Endothelial cell of umbilical vein (primary cell): ENCODE data around the gene UBE2L6. TPM values are rescaled to one million over a fixed set of nuclear protein-coding genes. Genes with fewer than 3 reads are reported as not detected.

Source experiments
- BruUV-seq: library from RNA; stranded (reverse); fragments of 400-500 nt; replicated peaks from 2 replicates; lab custom pipeline; 2021; lab: Mats Ljungman, UMichigan
- CTCF ChIA-PET: fragments of 300-600, 350-600 bp; sonication (Branson Sonifier 250); formaldehyde crosslinking; loops from one replicate; lab custom pipeline; 2021; ENCODE audit warnings: antibody characterized with exemption, inconsistent platforms; lab: Charles Lee
- POLR2A ChIA-PET: fragments of 300-600, 350-600 bp; sonication (Branson Sonifier 250); formaldehyde crosslinking; loops from one replicate; lab custom pipeline; 2021; ENCODE audit warnings: antibody characterized with exemption, inconsistent platforms; lab: Charles Lee
- DNase-seq: peaks from one replicate; pipeline ENCODE4 v3.0.0-alpha.2; 2011; ENCODE audit warnings: low read depth, low spot score
- FAIRE-seq: peaks from 2 replicates; lab custom pipeline; 2011; peaks lifted over from hg19 to GRCh38; lab: Jason Lieb, UNC
- H2AFZ ChIP-seq: 2 replicates; pipeline ENCODE4 v1.6.0; 2012; ENCODE audit warnings: low read depth, low read length, control low read depth, inconsistent platforms
- H3K27ac ChIP-seq: 2 replicates; pipeline ENCODE4 v1.5.1; 2011; ENCODE audit warnings: low read depth, mild to moderate bottlenecking, control low read depth, low read length, moderate library complexity; ENCODE audit not compliant: insufficient read depth
- H3K27me3 ChIP-seq, 2 experiments: 2 replicates each; pipeline versions ENCODE4 v1.6.0 to v1.6.1; 2011; ENCODE audit warnings: low read length in 2 of 2, mixed read lengths in 1 of 2; ENCODE audit not compliant: control insufficient read depth in 2 of 2, insufficient read depth in 2 of 2
- H3K36me3 ChIP-seq, 2 experiments: 2 replicates in 1 of 2; 3 replicates in 1 of 2; pipeline ENCODE4 v1.5.1; 2011; ENCODE audit warnings: low read length in 2 of 2, mild to moderate bottlenecking in 1 of 2, moderate library complexity in 1 of 2; ENCODE audit not compliant: control insufficient read depth in 2 of 2, insufficient read depth in 2 of 2; ENCODE audit errors: extremely low read depth in 1 of 2
- H3K4me1 ChIP-seq: 3 replicates; pipeline ENCODE4 v1.5.1; 2011; ENCODE audit warnings: mild to moderate bottlenecking, low read length; ENCODE audit not compliant: control insufficient read depth, insufficient read depth; ENCODE audit errors: extremely low read depth
- H3K4me2 ChIP-seq: 2 replicates; pipeline ENCODE4 v1.6.1; 2011; ENCODE audit warnings: low read length, control low read depth, mixed read lengths; ENCODE audit not compliant: insufficient read depth
- H3K4me3 ChIP-seq, 3 experiments: fragments of 200-600 bp in 1 of 3; sonication (generic), shearing (Covaris generic) in 1 of 3; replicated peaks in 1 of 3; 2 replicates each; pipeline ENCODE4 v1.5.1; 2011 to 2016; ENCODE audit warnings: control low read depth in 3 of 3, low read length in 3 of 3, mild to moderate bottlenecking in 2 of 3, inconsistent platforms in 1 of 3, low read depth in 1 of 3, moderate library complexity in 1 of 3; ENCODE audit not compliant: insufficient read depth in 1 of 3
- H3K79me2 ChIP-seq: 2 replicates; pipeline ENCODE4 v1.6.0; 2012; ENCODE audit warnings: low read length, inconsistent platforms; ENCODE audit not compliant: control insufficient read depth, insufficient read depth
- H3K9ac ChIP-seq: replicated peaks from 2 replicates; pipeline ENCODE3; 2011; ENCODE audit warnings: low read length, control low read depth; ENCODE audit not compliant: insufficient read depth; ENCODE audit errors: extremely low read depth
- H3K9me1 ChIP-seq: replicated peaks from 3 replicates; pipeline ENCODE4 v1.6.0; 2011; ENCODE audit warnings: mild to moderate bottlenecking, low read length; ENCODE audit not compliant: control insufficient read depth, insufficient read depth; ENCODE audit errors: extremely low read depth
- H3K9me3 ChIP-seq: replicated peaks from 2 replicates; pipeline ENCODE4 v1.5.1; 2012; ENCODE audit warnings: low read length, inconsistent platforms; ENCODE audit not compliant: control insufficient read depth, insufficient read depth
- H4K20me1 ChIP-seq: replicated peaks from 2 replicates; pipeline ENCODE3; 2011; ENCODE audit warnings: mild to moderate bottlenecking, low read length; ENCODE audit not compliant: control insufficient read depth, insufficient read depth; ENCODE audit errors: extremely low read depth
- EZH2 ChIP-seq: IDR thresholded peaks from 2 replicates; pipeline ENCODE4 v1.6.1; 2012; ENCODE audit warnings: borderline replicate concordance, low read depth, mild to moderate bottlenecking, moderate library complexity, low read length, inconsistent platforms; ENCODE audit not compliant: severe bottlenecking
- FOS ChIP-seq: IDR thresholded peaks from 2 replicates; pipeline ENCODE4 v1.6.1; 2011; ENCODE audit warnings: mild to moderate bottlenecking, low read length, moderate library complexity, borderline replicate concordance; ENCODE audit not compliant: insufficient read depth
- GATA2 ChIP-seq: IDR thresholded peaks from 2 replicates; pipeline ENCODE4 v1.7.0; 2011; ENCODE audit warnings: low read depth, mild to moderate bottlenecking, moderate library complexity, mixed read lengths, low read length; ENCODE audit not compliant: insufficient read length, insufficient read depth
- JUN ChIP-seq: IDR thresholded peaks from 2 replicates; pipeline ENCODE4 v1.6.1; 2011; ENCODE audit warnings: borderline replicate concordance, low read depth; ENCODE audit not compliant: insufficient read length, insufficient read depth
- MYC ChIP-seq: IDR thresholded peaks from one replicate; pipeline ENCODE4 v1.6.1; 2011; ENCODE audit warnings: mild to moderate bottlenecking, low read depth, low read length
- POLR2A ChIP-seq: IDR thresholded peaks from 2 replicates; pipeline ENCODE4 v1.6.1; 2012; ENCODE audit warnings: low read depth, mild to moderate bottlenecking, control low read depth, low read length
- POLR2AphosphoS5 ChIP-seq: IDR thresholded peaks from 2 replicates; pipeline ENCODE4 v1.6.1; 2012; ENCODE audit warnings: low read depth, mild to moderate bottlenecking, control low read depth, low read length, moderate library complexity; ENCODE audit not compliant: insufficient read depth
- dilution Hi-C: fragments of 300-500 bp; cut with MboI; formaldehyde crosslinking; loops from one replicate; pipeline ENCODE4 v1.15.0; 2019; ENCODE audit warnings: low sequenced_read_pairs; ENCODE audit not compliant: extremely low pct_ligation_motif_present
- intact Hi-C: fragments of 100-400 bp; cut with micrococcal nuclease; formaldehyde crosslinking; loops from one replicate; pipeline ENCODE4 v1.10.0; 2022
- polyA plus RNA-seq, 4 experiments: library from polyadenylated mRNA; depleted of rRNA in 3 of 4; stranded (reverse) in 3 of 4; unstranded in 1 of 4; fragments of >200 nt; gene quantifications; 2 replicates each; pipeline versions ENCODE4 v1.2.1 to v1.2.3, GENCODE V29; 2011 to 2012; ENCODE audit warnings: missing spikeins in 1 of 4
- total RNA-seq: library from RNA; stranded (reverse); gene quantifications from 2 replicates; pipeline ENCODE4 v1.2.3, GENCODE V29; 2021
- TF ChIP-seq, protein P1 (sequence below), 2 donors: IDR thresholded peaks; 1 replicate in 1 of 2; 2 replicates in 1 of 2; pipeline ENCODE4 v1.5.1; 2011; ENCODE audit warnings: low read length in 2 of 2, mild to moderate bottlenecking in 2 of 2, moderate library complexity in 2 of 2, control low read depth in 1 of 2, inconsistent platforms in 1 of 2, low read depth in 1 of 2; ENCODE audit not compliant: insufficient read depth in 1 of 2; ENCODE audit errors: extremely low read depth in 1 of 2
- TF ChIP-seq, protein P2 (sequence below): IDR thresholded peaks from 2 replicates; pipeline ENCODE4 v1.6.1; 2011; ENCODE audit not compliant: insufficient read depth, insufficient read length

Gene UBE2L6
- total and polyA plus RNA-seq, 2 donors (not counting 3 experiments of a cell fraction or from before 2014, with no cell fraction given): 22.3 to 25.2 TPM

DNA sequence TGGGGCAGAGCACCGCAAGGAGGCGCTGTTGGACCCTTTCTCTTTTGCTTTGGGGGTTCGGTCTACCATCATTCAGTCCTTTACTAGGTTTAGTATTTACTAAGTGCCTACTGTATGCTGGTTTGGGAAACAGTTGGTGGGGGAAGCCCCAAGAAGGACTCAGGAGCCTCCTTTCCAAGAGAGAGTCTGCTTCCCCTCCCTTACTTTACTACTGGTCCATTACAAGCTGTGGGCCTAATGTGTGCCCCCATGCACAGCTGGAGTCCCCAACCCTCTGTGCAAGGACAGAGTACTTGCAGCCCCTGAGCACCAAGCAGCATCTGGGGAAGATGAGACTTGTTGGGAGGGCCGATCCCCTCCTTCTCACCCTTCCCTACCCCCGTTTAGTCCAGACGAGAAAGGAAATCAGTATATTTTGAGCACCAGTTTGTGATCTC lies 876 bp upstream of the UBE2L6 start:
- DNase-seq (peak; percentile 72), FAIRE-seq (no peak)
- Histone ChIP-seq H3K27ac (no peak overlapping the region), H3K79me2 (no peaks in the 10 kb centered on the region), H3K36me3 (no peaks in the 10 kb centered on the region), H3K9me3 (no peaks in the 10 kb centered on the region), H3K4me3 (peak overlapping the region; percentile 56 to 78 (median 76)), H2AFZ (peak overlapping the region; percentile 100), H4K20me1 (no peaks in the 10 kb centered on the region), H3K27me3 (no peaks in the 10 kb centered on the region), H3K9ac (no peak overlapping the region), H3K9me1 (no peaks in the 10 kb centered on the region), H3K4me2 (peak overlapping the region; percentile 96), H3K4me1 (peaks cover 10% of the 10 kb centered on the region)
- TF ChIP-seq, protein P1, sequence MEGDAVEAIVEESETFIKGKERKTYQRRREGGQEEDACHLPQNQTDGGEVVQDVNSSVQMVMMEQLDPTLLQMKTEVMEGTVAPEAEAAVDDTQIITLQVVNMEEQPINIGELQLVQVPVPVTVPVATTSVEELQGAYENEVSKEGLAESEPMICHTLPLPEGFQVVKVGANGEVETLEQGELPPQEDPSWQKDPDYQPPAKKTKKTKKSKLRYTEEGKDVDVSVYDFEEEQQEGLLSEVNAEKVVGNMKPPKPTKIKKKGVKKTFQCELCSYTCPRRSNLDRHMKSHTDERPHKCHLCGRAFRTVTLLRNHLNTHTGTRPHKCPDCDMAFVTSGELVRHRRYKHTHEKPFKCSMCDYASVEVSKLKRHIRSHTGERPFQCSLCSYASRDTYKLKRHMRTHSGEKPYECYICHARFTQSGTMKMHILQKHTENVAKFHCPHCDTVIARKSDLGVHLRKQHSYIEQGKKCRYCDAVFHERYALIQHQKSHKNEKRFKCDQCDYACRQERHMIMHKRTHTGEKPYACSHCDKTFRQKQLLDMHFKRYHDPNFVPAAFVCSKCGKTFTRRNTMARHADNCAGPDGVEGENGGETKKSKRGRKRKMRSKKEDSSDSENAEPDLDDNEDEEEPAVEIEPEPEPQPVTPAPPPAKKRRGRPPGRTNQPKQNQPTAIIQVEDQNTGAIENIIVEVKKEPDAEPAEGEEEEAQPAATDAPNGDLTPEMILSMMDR (IDR thresholded peaks at IDR 0.05; ENCODE audit: extremely low read depth in 1 of 2, insufficient read depth in 1 of 2, low read depth in 1 of 2, low read length in 2 of 2): peak in 1 of 2 donors; percentile 96
- no peak for TF ChIP-seq POLR2A
- ChIA-PET CTCF (interaction anchor here (0.5 to 6.0 kb wide), 28 partner anchors 9 to 1567 kb away, joined by 3 to 154 read pairs (median 4); no protein-coding TSS in a partner anchor), POLR2A (interaction anchor here (1.4 kb wide), 1 partner anchor 72 kb away, joined by 4 read pairs; no protein-coding TSS in a partner anchor)
- dilution Hi-C loops: no loop called here
- no TSS peak for BruUV-seq
- intact Hi-C loops: loop anchor here (1.0 kb wide), 2 partner anchors 73 to 144 kb away; partner anchors contain the start of genes MED19 and TMX2

DNA sequence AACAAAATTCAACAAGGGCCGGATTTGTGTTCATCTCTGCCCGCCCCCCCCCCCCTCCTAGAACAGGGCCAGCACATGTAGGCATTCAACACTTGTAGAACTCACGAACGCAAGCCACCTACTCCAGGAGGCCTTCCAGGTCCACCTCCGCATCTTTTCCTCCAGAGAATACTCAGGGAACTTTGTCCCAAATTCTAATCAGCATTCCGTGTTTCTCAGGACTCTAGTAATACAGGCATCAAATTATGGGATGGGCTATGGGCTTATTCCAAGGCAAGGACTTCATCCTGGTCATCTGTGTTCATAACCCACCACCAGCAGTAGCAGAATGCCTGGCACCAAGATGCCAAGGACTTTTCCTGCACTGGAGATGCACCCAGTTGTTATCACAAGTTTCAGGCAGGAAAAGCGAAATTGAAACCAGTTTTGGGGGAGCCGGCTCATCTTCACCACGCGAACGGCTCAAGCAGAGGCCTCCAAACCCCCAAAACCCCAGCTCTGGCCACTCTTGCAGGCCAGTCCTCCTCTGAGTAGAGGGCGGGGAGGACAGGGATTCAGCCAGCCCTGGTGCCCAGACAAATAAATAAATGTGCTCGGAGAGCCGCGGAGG lies 462 bp downstream of the UBE2L6 start:
- Histone ChIP-seq H3K9me3 (no peaks in the 10 kb centered on the region), H3K4me1 (peaks cover 10% of the 10 kb centered on the region), H3K9me1 (no peaks in the 10 kb centered on the region), H3K4me3 (peak overlapping the region; percentile 56 to 86 (median 69)), H2AFZ (peak overlapping the region; percentile 100), H3K36me3 (no peaks in the 10 kb centered on the region), H3K79me2 (no peaks in the 10 kb centered on the region), H3K27ac (no peak overlapping the region), H3K4me2 (peak overlapping the region; percentile 80), H4K20me1 (no peaks in the 10 kb centered on the region), H3K27me3 (no peaks in the 10 kb centered on the region), H3K9ac (no peak overlapping the region)
- DNase-seq: peak; percentile 18
- TF ChIP-seq POLR2A (no peak), FOS (no peak), JUN (no peak), EZH2 (no peak), MYC (no peak), POLR2AphosphoS5 (no peak), GATA2 (no peak)
- TF ChIP-seq, protein P1 (IDR thresholded peaks at IDR 0.05; ENCODE audit: extremely low read depth in 1 of 2, insufficient read depth in 1 of 2, low read depth in 1 of 2, low read length in 2 of 2): no peak
- TF ChIP-seq, protein P2, sequence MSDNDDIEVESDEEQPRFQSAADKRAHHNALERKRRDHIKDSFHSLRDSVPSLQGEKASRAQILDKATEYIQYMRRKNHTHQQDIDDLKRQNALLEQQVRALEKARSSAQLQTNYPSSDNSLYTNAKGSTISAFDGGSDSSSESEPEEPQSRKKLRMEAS: no peak
- POLR2A ChIA-PET: interaction anchor here (1.4 kb wide), 1 partner anchor 74 kb away, joined by 4 read pairs; no protein-coding TSS in a partner anchor
- CTCF ChIA-PET: interaction anchor here (0.6 to 6.0 kb wide), 22 partner anchors 9 to 947 kb away, joined by 3 to 154 read pairs (median 6); no protein-coding TSS in a partner anchor
- no TSS peak for BruUV-seq
- dilution Hi-C loops (no loop called here), intact Hi-C loops (loop anchor here (1.0 kb wide), 3 partner anchors 37 to 946 kb away; partner anchors contain the start of gene TIMM10)
- FAIRE-seq: no peak
